Stimulated activated CD4-positive, alpha-beta T cell treated with anti-CD3 and anti-CD28 coated beads, Interleukin-15, amount 100 ng/mL, for 1 hour (primary cell): ENCODE measurements around the gene SDC1.

Experiments used
- DNase-seq, 2 donors: peaks; one replicate each; pipeline ENCODE4 v3.0.0-alpha.2; 2020; ENCODE audit warnings: low read depth in 1 of 2, low spot score in 1 of 2

Gene SDC1

DNA sequence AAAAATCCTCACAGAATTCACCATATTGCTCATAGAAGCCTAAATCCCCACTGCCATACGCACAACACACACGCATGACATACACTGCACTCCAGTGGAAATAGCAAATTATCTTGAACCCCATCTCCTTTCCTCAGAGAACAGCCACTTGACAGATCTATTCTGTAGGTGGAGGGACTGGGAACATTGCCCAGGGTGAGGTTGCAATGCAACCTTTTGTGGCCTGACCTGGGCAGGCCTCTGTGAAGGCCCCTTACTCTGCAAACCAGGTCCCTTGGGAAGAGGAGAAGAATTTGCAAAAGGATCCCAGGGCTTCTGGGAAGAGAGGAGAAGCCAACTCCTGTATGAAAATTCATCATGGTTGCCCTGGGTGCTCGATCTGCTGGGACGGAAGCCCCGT is 51.9 kb downstream of the SDC1 start:
- no peak for DNase-seq

DNA sequence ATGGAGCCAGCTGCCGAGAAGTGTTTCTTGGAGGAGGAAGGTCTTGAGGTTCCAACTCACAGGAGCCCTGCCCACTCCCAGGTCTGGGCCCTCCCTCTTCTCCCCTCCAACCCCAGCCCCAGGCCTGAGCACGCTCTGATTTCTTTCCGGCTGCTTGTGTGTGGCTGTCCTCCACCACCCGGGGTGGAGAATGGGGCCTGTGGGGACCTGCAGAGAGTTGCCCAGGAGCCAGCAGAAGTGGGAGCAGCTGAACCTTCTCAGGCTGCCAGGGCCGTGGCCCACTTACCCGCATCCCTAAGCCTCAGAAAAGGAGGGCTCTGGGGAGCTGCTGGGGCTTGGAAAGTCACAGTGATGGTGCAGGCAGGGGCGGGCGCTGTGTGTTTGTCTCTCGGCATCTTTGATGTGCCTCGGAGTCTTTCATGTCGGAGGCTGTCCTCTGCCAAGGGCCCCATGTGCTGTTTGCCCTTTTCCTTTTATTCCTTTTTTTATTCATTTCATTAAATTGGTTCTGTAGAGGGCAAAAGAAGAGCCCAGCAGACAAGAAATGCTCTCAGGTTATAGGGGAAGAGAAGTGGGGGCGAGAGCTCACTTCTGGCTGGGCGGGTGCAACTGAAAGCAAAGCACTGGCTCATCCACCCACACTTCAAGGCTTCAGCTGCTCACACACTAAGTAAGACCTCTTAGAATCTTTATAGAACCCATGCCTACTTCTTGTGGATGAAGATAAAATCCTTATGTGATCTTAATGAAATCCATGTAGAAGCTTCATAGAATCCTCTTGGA is 52.5 kb downstream of the SDC1 start:
- no peak for DNase-seq

DNA sequence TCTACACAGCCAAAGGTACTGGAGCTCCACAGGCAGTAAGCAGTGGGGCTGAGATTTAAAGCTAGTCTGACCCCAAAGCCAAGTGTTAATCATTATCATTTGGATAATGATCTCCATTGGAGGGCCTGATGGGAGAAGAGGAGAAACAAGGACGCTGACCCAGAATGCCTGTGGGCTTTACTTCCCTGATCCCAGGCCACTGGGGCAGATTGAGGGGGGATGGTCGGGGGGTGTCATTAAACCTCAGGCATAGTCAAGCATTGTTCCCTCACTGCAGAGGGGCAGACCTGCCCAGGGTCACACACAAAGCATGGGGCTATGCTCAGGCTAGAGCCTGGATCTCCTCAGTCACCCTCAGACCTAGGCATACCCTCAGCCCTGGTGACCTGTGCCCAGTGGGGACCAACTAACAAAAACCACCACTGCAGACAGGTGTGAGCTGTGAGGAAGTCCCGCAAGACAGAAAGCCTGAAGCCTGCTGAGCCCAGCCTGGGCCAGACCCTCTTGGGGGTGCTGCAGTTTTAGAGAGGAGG is 53.4 kb downstream of the SDC1 start:
- DNase-seq: no peak

DNA sequence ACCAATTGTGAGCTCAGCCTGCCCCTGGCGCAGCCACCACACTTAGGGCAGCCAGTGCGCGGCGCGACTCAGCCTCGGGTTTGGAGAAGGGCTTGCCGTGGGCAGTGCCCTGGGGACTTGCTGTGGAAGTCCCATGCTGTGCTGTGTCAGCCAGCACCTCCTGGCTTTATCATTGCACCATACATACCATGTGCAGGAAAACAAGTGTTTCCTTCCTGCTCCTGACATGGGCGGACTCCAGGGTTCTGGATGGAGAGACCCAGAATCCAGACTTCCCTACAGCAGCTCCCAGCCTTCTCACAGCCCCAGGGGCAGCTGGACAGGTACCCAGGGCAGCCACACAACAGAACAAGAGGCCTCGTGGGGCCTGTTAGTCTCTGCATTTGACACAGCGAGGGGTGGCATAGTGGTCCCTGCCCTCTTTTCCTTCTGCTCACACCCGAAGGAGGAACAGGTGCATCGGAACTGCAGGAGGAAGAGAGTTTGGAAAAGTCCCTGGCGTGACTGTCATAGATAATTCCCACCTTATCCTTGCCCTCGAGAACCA is 54.2 kb downstream of the SDC1 start:
- no peak for DNase-seq

GRCh38 chr2:20169796-20170703 is 54.9 kb downstream of the SDC1 start:
- DNase-seq: no peak

DNA sequence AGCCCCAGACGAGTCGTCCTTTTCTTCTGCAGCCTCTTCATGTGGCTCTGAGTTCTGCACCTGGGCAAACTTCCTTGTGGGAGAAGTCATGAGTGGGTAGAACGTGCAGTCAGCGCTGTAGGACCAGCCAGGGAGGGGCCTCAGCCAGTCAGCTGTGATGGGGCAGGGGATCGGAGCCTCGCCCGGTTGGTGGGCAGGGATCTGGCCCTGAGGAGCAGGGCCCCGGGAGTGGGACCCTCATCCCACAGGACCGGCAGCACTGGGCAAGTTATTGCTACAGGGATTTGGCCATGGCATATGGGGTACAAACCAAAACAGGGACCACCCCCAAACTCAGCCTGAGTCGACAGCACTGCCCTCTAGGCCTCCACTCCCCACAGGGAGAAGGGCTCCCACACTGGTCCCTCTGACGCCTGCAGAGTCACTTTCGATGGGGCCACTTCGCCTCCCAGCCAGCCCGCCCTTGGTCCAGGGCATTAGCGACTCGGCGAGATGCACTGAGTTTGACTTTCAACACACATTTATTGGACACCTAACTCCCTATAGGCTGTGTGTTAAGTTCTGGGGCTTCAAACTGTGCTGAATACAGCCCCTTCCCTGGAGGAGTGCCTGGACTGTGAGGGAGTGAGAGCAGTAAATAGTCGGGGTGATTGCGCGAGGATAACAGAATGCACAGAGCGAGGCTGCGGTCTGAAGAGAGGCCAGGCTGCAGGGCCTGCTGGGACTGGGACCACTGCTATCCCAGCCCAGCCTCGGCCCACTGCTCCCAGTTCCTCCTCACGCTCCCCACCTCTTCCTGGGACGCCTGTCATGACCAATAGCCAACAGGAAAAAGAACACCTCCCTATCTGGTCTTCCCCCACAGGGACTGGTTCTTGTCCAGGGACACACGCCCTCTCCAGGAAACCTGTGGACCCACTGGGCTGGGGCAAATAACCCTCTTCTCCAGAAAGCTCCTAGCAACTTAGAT is 55.9 kb downstream of the SDC1 start:
- DNase-seq: no peak

- DNase-seq: no peak
Observed at GRCh38 chr2:20168048-20168726, 56.7 kb downstream of the SDC1 start.

DNA sequence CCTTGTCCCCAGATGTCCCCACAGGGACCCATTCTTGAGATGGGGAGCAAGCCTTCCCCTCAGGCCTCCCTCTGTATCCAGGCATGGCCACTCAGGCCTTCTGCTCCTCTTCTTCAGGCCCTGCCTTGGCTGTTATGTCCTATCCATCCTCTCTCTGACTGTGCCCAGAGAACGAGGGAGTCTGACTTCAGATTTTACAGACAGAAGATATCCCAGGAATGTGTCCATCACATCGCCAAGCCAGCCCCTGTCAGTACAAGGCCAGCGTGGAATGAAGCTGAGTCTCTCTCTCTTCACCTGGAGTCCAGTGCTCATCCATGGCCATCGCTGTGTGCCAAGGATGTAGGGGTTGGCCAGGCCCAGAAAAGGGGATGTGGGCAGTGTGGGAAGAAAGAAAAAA is 57.6 kb downstream of the SDC1 start:
- no peak for DNase-seq

- no peak for DNase-seq
Observed at GRCh38 chr2:20165677-20166509, 59.0 kb downstream of the SDC1 start.

DNA sequence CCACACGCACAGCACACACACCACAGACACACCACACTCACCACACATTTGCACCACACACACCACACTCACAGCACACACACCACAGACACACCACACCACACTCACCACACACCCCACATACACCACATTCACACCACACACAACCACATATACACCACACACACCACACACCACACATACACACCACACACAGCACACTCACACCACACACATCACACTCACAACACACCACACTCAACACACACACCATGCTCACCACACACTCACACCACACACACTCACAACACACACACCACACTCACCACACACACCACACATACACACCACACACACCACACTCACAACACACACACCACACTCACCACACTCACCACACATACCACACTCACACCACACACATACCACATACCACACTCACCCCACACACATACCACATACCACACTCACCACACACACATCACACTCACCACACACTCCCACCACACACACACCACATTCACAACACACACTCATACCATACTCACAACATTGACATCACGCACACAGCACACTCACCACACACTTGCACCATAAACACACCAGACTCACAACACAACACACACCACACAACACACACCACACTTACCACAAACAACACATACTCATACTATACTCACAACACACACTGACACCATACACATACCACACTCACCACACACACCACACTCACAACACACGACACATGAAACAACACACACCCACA is 60.0 kb downstream of the SDC1 start:
- no peak for DNase-seq

- no peak for DNase-seq
Observed at GRCh38 chr2:20164061-20164733, 60.7 kb downstream of the SDC1 start.

DNA sequence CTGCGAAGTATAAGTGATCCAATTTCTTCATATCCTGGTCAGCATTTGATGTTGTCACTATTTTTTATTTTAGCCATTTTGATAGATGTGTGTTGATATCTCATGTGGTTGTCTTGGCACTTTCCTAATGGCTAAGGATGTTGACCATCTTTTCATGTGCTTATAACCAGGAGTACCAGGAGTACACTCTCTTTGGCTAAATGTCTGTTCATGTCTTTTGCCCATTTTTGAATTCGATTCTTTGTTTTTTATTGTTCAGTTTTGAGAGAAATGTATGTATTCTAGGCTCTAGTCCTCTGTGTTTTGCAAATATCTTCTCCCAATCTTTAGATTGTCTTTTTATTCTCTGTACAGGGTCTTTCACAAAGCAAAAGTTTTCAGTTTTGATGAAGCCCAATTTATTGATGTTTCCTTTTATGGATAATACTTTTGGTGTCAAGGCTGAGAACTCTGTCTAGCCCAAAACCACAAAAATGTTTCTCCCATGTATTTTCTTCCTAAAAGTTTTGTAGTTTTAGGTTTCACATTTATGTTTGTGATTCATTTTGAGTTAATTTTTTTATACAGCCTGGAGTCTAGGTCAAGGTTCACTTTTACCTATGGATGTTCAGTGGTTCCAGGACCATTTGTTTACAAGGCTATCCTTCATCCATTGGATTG is 65.4 kb downstream of the SDC1 start:
- DNase-seq: no peak

GRCh38 chr2:20157193-20157891 is 67.6 kb downstream of the SDC1 start:
- DNase-seq: no peak

DNA sequence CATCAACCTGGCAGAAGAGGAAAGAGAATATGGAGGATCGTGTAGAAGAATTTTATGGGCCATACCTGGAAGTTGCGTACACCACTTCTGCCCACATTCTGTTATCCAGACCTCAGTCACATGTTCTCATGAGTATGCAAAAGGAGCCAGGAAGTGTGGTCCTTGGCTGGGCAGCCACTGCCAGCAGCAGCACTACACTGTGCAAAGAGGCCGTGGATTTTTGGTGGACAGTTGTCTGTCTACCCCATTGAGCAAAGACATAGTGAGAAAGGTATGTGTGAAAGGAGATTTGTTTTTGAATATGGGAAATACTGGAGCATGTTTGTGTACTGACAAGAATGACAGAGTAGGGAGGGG is 68.1 kb downstream of the SDC1 start:
- no peak for DNase-seq

DNA sequence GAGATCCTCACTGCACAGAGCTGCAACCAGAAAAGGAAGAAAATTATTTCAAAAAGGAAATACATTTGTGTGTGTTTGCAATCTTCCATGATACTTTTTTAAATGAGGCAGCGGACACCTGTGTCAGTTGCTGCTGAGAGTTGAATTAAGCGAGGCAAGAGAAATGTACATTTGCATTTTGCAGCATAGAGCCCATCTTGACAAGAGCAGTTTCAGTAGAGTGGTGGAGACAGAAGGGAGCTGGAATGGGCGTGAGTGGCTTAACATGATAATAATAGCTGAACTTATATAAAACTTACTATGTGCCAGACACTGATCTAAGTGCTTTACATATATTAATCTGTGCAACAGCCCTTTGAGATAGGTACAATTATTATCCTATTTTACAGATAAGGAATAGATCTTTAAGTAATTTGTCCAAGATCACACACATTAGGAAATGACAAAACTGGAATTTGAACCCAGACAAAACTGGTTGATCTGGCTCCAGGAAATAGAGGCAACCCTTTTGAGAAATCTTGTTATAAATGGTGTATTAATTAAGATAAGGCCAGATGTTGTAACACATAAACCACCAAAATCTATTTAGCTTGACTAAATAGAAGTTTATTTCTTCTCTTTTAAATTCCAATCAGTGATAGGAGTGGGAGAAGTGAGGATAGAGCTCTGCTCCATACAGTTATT is 68.7 kb downstream of the SDC1 start:
- DNase-seq: no peak

DNA sequence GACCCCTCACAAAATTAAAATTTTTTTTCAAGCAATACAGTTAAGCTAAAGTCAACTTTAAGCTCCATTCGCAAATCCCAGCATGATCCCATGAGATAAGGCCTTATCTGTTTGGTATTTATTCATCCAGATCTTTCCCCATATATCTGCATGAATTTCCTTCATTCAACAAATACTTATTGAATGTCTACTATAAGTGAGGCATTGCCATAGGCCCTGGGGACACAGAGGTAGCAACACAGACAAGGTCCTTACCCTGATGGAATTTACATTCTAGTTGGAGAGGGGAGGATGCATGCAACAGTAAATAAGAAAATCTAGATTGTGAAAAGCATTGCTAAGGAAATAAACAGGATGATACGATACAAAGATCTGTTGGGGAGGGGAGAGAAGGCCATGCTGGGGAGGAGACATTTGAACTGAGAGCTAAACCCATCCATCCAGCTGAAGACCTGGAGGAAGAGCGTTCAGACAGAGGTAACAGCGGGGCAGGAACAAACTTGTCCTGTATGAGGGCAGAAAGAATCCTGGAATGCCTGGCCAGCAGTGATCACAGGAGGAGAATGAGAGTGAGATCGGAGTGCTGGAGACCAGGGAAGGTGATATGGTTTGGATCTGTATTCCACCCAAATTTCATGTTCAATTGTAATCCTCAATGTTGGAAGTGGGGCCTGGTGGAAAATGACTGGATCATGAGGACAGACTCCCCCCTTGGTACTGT is 71.6 kb downstream of the SDC1 start:
- no peak for DNase-seq
